ENCODE results near the gene SPCS2.

The SPCS2 gene

GRCh38 chr11:75022296-75022695 is 73.2 kb downstream of the SPCS2 start:
- Histone ChIP-seq H3K4me3 (no peak overlapping the region), H3K36me3 (peaks cover 0 to 25% (median 16%) of the 10 kb centered on the region in 11 experiments; a peak in 15 of 22 replicates), H3K9ac (no peak overlapping the region), H3K27ac (no peak overlapping the region), H3K27me3 (no peaks in the 10 kb centered on the region), H3K9me3 (replicated peaks in 1 of 11) (peaks cover 27 to 34% (median 31%) of the 10 kb centered on the region in 11 experiments), H4K20me1 (no peaks in the 10 kb centered on the region; a peak in 2 of 22 replicates), H3K4me1 (peaks cover 0 to 8% (median 0%) of the 10 kb centered on the region in 10 experiments; a peak in 4 of 20 replicates), H3K4me2 (no peak overlapping the region)
- no peak for TF ChIP-seq Cebpa-rat (IDR thresholded peaks at IDR 0.05)

GRCh38 chr11:75022759-75023396 is 73.8 kb downstream of the SPCS2 start:
- Histone ChIP-seq H3K9ac (no peak overlapping the region), H3K27me3 (no peaks in the 10 kb centered on the region), H3K36me3 (peaks cover 0 to 19% (median 15%) of the 10 kb centered on the region in 11 experiments; a peak in 15 of 22 replicates), H3K4me1 (peaks cover 0 to 8% (median 0%) of the 10 kb centered on the region in 10 experiments; a peak in 4 of 20 replicates), H4K20me1 (no peaks in the 10 kb centered on the region; a peak in 2 of 22 replicates), H3K9me3 (replicated peaks in 1 of 11) (peaks cover 21 to 28% (median 25%) of the 10 kb centered on the region in 11 experiments), H3K4me3 (no peak overlapping the region), H3K27ac (no peak overlapping the region), H3K4me2 (peak overlapping the region in 2 of 11 experiments; percentile 4 to 22; a peak in 2 of 22 replicates)
- no peak for TF ChIP-seq Cebpa-rat (IDR thresholded peaks at IDR 0.05)

- H3K36me3 ChIP-seq: peaks cover 0 to 13% (median 8%) of the 10 kb centered on the region in 11 experiments; a peak in 14 of 22 replicates
- no peak for TF ChIP-seq Cebpa-rat (IDR thresholded peaks at IDR 0.05)
- H3K27me3 ChIP-seq: no peaks in the 10 kb centered on the region
- H3K4me1 ChIP-seq: peaks cover 0 to 8% (median 0%) of the 10 kb centered on the region in 10 experiments; a peak in 4 of 20 replicates
- H3K9ac ChIP-seq: no peak overlapping the region
- H4K20me1 ChIP-seq: no peaks in the 10 kb centered on the region; a peak in 2 of 22 replicates
- no peak overlapping the region for H3K4me3 ChIP-seq
- H3K4me2 ChIP-seq: peak overlapping the region in 2 of 11 experiments; percentile 4 to 22; a peak in 2 of 22 replicates
- H3K27ac ChIP-seq: no peak overlapping the region
- H3K9me3 ChIP-seq (replicated peaks in 1 of 11): peaks cover 14 to 22% (median 19%) of the 10 kb centered on the region in 11 experiments
Measured at GRCh38 chr11:75023446-75024067, 74.5 kb downstream of the SPCS2 start.

GRCh38 chr11:75024068-75024449 is 75.0 kb downstream of the SPCS2 start:
- Histone ChIP-seq H3K4me3 (no peak overlapping the region), H3K36me3 (peaks cover 0 to 9% (median 6%) of the 10 kb centered on the region in 11 experiments; a peak in 12 of 22 replicates), H3K27ac (no peak overlapping the region), H3K4me1 (peaks cover 0 to 8% (median 0%) of the 10 kb centered on the region in 10 experiments; a peak in 4 of 20 replicates), H4K20me1 (no peaks in the 10 kb centered on the region; a peak in 2 of 22 replicates), H3K4me2 (no peak overlapping the region), H3K9ac (no peak overlapping the region), H3K27me3 (no peaks in the 10 kb centered on the region), H3K9me3 (replicated peaks in 1 of 11) (peaks cover 9 to 17% (median 14%) of the 10 kb centered on the region in 11 experiments)
- no peak for TF ChIP-seq Cebpa-rat (IDR thresholded peaks at IDR 0.05)

- H4K20me1 ChIP-seq: no peaks in the 10 kb centered on the region; a peak in 2 of 22 replicates
- no peak overlapping the region for H3K9ac ChIP-seq
- H3K36me3 ChIP-seq: peaks cover 0 to 1% (median under 1%) of the 10 kb centered on the region in 11 experiments; a peak in 6 of 22 replicates
- H3K9me3 ChIP-seq (replicated peaks in 1 of 11): peaks cover 2 to 9% (median 6%) of the 10 kb centered on the region in 11 experiments; a peak in 18 of 22 replicates
- peaks cover 0 to 8% (median 0%) of the 10 kb centered on the region in 10 experiments; a peak in 4 of 20 replicates for H3K4me1 ChIP-seq
- no peak overlapping the region for H3K4me2 ChIP-seq
- no peak overlapping the region for H3K4me3 ChIP-seq
- H3K27me3 ChIP-seq: no peaks in the 10 kb centered on the region
- H3K27ac ChIP-seq: no peak overlapping the region
- TF ChIP-seq Cebpa-rat (IDR thresholded peaks at IDR 0.05): no peak
Measured at GRCh38 chr11:75024764-75025211, 75.7 kb downstream of the SPCS2 start.

- no peak overlapping the region for H3K9ac ChIP-seq
- no peak for TF ChIP-seq Cebpa-rat (IDR thresholded peaks at IDR 0.05)
- no peak overlapping the region for H3K4me3 ChIP-seq
- H3K9me3 ChIP-seq (replicated peaks in 1 of 11): 0 out of 22 replicates have a peak, but pooled peaks cover 0 to 2% (median 0%) of the 10 kb centered on the region in 11 experiments
- H3K4me1 ChIP-seq: peaks cover 0 to 15% (median 0%) of the 10 kb centered on the region in 10 experiments; a peak in 4 of 20 replicates
- H4K20me1 ChIP-seq: no peaks in the 10 kb centered on the region; a peak in 2 of 22 replicates
- no peaks in the 10 kb centered on the region for H3K36me3 ChIP-seq
- H3K4me2 ChIP-seq: no peak overlapping the region
- no peak overlapping the region for H3K27ac ChIP-seq
- no peaks in the 10 kb centered on the region for H3K27me3 ChIP-seq
Measured at GRCh38 chr11:75025561-75025960, 76.5 kb downstream of the SPCS2 start.

- Histone ChIP-seq H3K4me3 (no peak overlapping the region), H4K20me1 (no peaks in the 10 kb centered on the region; a peak in 1 of 22 replicates), H3K4me2 (no peak overlapping the region), H3K9ac (no peak overlapping the region), H3K9me3 (replicated peaks in 1 of 11) (no peaks in the 10 kb centered on the region), H3K27ac (no peak overlapping the region), H3K27me3 (no peaks in the 10 kb centered on the region), H3K4me1 (peaks cover 0 to 25% (median 0%) of the 10 kb centered on the region in 10 experiments; a peak in 5 of 20 replicates), H3K36me3 (no peaks in the 10 kb centered on the region)
- no peak for TF ChIP-seq Cebpa-rat (IDR thresholded peaks at IDR 0.05)
Measured at GRCh38 chr11:75028321-75028720, 79.3 kb downstream of the SPCS2 start.
